Testis (tissue), 3 donors: ENCODE measurements around the gene BRAT1. TPM values are rescaled to one million over a fixed set of nuclear protein-coding genes. Genes with fewer than 3 reads are reported as not detected.
"Not testable (repeated sequence)": the region's sequence is repeated elsewhere in the genome, so short reads cannot be mapped to it uniquely, and the experiment has no call there.

Source experiments
- DNase-seq: peaks from one replicate; pipeline ENCODE4 v3.0.0-alpha.2; 2019
- H3K27ac ChIP-seq, 2 donors: fragments of 200-600 bp; sonication (generic); one replicate each; pipeline ENCODE4 v1.5.1; 2019
- H3K27me3 ChIP-seq: fragments of 200-600 bp; sonication (generic); one replicate; pipeline ENCODE4 v1.5.1; 2019
- H3K36me3 ChIP-seq: fragments of 200-600 bp; sonication (generic); one replicate; pipeline ENCODE4 v1.5.1; 2017; ENCODE audit warnings: low read depth; ENCODE audit errors: missing control alignments
- H3K4me1 ChIP-seq: fragments of 200-600 bp; sonication (generic); one replicate; pipeline ENCODE4 v1.5.1; 2019
- H3K4me3 ChIP-seq, 2 donors: fragments of 200-600 bp; sonication (generic); one replicate each; pipeline ENCODE4 v1.5.1; 2017 to 2019
- H3K9me3 ChIP-seq: fragments of 200-600 bp; sonication (generic); one replicate; pipeline ENCODE4 v1.5.1; 2017
- POLR2A ChIP-seq: fragments of 450-650 bp; IDR thresholded peaks from one replicate; pipeline ENCODE4 v1.6.1; 2017; ENCODE audit warnings: antibody characterized with exemption, mild to moderate bottlenecking, moderate library complexity
- WGBS, 2 donors: methylation state at CpG; one replicate each; pipeline ENCODE4 v1.1.5; 2018; 5-methylcytosine and 5-hydroxymethylcytosine counted together
- intact Hi-C: fragments of 100-400 bp; cut with DNase I; formaldehyde crosslinking; loops from one replicate; pipeline ENCODE4 v1.15.1; 2023; ENCODE audit warnings: low total_unique reads
- polyA plus RNA-seq: library from polyadenylated mRNA; stranded (reverse); fragments of 350-450 nt; fragmentation: Illumina TruSeq; extraction: RNeasy Lipid Tissue Mini Kit (QIAGEN cat#74804); gene quantifications from one replicate; pipeline ENCODE4 v1.2.3, GENCODE V29; 2014; ENCODE audit warnings: low read depth, low replicate concordance; ENCODE audit not compliant: insufficient read depth
- total RNA-seq, 2 donors: library from RNA; depleted of rRNA; stranded (reverse); fragments of >200 nt; gene quantifications; one replicate each; pipeline ENCODE4 v1.2.3, GENCODE V29; 2016
- TF ChIP-seq, protein P1 (sequence below), 3 experiments: fragments of 450-650 bp in 2 of 3; fragments of 200-600 bp in 1 of 3; sonication (generic) in 1 of 3; IDR thresholded peaks; one replicate each; pipeline ENCODE4 v1.5.1; 2016 to 2019; ENCODE audit warnings: antibody characterized with exemption in 3 of 3, mild to moderate bottlenecking in 2 of 3, moderate library complexity in 1 of 3

Gene BRAT1
- total and polyA plus RNA-seq, 3 donors from 2014 or later, result 45.3 to 108 (median 104) TPM

DNA sequence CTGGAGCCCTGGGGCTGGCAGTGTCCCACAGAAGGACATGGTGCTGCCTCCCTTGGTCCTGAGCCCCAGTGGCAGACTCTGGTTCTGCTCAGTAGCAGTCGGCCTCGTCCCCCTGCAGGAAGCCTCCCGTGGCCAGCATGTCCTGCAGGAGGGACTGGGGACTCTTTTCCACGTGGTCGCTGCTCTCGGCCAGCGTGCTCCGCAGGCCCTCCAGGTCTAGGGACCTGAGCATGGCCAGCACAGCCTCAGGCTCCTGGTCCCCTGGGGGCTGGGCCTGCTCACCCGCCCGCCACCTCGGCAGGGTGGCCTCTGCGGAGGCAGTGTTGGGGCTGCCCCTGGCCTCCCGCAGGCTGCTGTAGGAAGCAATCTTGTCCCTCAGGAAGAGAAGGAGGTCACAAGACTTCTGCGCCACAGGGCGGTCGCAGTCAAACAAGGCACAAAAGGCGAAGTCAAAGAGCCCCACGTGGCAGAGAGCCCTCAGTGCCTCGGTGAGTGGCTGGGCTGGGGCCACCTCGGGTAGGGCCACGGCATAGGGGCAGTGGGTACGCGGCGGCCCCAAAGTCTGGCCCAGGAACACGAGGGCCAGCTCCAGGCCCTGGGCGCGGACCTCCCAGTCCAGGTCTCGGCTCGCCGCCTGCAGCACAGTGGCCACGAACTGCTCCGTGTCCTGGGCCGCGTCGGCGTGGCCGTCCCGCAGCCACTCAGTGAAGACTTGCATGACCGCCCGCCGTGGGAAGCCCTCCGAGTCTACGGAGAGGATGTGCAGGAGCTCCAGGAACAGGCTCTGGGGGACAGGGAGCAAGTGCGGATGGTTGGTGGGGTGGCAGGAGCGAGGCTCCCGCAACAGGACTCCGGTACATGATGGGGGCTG is 17.1 kb downstream of the BRAT1 start:
- no peaks in the 10 kb centered on the region for H3K4me1 ChIP-seq
- TF ChIP-seq, protein P1, sequence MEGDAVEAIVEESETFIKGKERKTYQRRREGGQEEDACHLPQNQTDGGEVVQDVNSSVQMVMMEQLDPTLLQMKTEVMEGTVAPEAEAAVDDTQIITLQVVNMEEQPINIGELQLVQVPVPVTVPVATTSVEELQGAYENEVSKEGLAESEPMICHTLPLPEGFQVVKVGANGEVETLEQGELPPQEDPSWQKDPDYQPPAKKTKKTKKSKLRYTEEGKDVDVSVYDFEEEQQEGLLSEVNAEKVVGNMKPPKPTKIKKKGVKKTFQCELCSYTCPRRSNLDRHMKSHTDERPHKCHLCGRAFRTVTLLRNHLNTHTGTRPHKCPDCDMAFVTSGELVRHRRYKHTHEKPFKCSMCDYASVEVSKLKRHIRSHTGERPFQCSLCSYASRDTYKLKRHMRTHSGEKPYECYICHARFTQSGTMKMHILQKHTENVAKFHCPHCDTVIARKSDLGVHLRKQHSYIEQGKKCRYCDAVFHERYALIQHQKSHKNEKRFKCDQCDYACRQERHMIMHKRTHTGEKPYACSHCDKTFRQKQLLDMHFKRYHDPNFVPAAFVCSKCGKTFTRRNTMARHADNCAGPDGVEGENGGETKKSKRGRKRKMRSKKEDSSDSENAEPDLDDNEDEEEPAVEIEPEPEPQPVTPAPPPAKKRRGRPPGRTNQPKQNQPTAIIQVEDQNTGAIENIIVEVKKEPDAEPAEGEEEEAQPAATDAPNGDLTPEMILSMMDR (IDR thresholded peaks at IDR 0.05), result no peak
- no peak for TF ChIP-seq POLR2A
- intact Hi-C loops, result no loop called here
- WGBS, 2 donors, result 88 to 95% methylated on average over 22 to 46 of the region's 47 CpGs
- H3K9me3 ChIP-seq, result no peaks in the 10 kb centered on the region
- no peak for DNase-seq
- H3K4me3 ChIP-seq, result no peak overlapping the region
- H3K27me3 ChIP-seq, result no peaks in the 10 kb centered on the region
- no peak overlapping the region for H3K27ac ChIP-seq
- no peaks in the 10 kb centered on the region for H3K36me3 ChIP-seq

DNA sequence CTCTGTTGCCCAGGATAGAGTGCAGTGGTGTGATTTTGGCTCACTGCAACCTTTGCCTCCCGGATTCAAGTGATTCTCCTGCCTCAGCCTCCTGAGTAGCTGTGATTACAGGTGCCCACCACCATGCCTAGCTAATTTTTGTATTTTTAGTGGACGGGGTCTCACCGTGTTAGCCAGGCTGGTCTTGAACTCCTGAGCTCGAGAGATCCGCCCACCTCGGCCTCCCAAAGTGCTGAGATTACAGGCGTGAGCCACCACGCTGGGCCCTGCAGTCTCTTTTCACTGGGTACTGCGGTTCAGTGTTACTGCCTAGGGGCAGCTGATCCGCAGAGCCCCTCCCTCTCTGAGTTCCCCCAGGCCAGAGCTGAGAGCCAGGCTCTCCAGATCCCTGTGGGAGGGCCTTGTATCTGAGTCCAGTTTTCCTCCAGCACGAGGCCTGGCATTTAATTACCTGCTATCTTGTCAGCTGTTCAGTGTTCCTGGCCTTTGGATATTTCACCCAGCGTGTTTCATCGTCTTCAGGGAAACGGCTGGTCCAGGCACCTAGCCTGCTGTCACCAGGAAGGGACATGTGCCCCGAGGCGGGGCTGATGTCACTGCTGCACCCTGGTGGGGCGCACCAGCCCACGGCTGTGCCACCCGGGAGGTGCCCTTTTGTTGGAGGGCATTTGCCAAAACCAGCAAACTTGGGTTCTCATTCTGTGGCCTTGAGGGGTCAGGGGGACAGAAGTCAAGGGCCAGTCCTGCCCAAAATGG is 19.3 kb downstream of the BRAT1 start:
- H3K27ac ChIP-seq, DNase-seq, H3K4me3 ChIP-seq, H3K27me3 ChIP-seq, intact Hi-C loops, H3K9me3 ChIP-seq, H3K36me3 ChIP-seq, H3K4me1 ChIP-seq: not testable (repeated sequence)
- WGBS, 2 donors, result 81 to 82% methylated on average over 8 to 19 of the region's 19 CpGs

DNA sequence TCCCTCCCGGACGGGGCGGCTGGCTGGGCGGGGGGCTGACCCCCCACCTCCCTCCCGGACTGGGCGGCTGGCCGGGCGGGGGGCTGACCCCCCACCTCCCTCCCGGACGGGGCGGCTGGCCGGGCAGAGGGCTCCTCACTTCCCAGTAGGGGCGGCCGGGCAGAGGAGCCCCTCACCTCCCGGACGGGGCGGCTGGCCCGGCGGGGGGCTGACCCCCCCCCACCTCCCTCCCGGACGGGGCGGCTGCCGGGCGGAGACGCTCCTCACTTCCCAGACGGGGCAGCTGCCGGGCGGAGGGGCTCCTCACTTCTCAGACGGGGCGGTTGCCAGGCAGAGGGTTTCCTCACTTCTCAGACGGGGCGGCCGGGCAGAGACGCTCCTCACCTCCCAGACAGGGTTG is 21.1 kb downstream of the BRAT1 start:
- H3K27ac ChIP-seq, H3K9me3 ChIP-seq, DNase-seq, H3K4me1 ChIP-seq, H3K4me3 ChIP-seq, intact Hi-C loops, H3K36me3 ChIP-seq, H3K27me3 ChIP-seq: not testable (repeated sequence)
- WGBS, 2 donors, result 90% methylated on average over 9 of the region's 34 CpGs; no CpG with 5 or more reads in 1 of the 2 donors

DNA sequence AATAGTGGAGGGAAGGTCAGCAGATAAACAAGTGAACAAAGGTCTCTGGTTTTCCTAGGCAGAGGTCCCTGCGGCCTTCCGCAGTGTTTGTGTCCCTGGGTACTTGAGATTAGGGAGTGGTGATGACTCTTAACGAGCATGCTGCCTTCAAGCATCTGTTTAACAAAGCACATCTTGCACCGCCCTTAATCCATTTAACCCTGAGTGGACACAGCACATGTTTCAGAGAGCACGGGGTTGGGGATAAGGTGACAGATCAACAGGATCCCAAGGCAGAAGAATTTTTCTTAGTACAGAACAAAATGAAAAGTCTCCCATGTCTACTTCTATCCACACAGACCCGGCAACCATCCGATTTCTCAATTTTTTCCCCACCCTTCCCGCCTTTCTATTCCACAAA is 21.8 kb downstream of the BRAT1 start:
- H3K36me3 ChIP-seq, intact Hi-C loops, H3K9me3 ChIP-seq: not testable (repeated sequence)

DNA sequence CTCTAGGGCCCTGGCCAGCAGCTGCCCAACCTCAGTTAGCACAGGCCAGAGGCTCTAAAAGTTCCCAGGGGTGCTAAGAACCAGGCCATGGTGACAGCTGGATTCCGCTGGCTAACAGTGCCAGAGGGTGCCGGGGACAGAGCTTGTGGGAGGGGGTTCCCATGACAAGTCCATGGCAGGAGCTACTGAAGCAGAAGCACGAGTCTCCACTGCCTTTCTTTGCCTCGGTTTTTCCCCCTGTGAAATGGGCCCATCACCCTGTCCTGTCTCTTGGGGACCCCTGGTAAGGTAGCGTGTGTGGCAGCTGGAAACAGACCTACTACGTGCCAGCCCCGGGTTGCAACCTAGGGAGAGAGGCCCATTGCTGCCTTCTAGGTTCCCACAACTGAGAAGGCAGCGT is 22.5 kb downstream of the BRAT1 start:
- DNase-seq, H3K36me3 ChIP-seq, H3K4me3 ChIP-seq, H3K27me3 ChIP-seq, intact Hi-C loops, H3K9me3 ChIP-seq, H3K27ac ChIP-seq, H3K4me1 ChIP-seq: not testable (repeated sequence)
- 94% methylated on average over 7 of the region's 8 CpGs; no CpG with 5 or more reads in 1 of the 2 donors for WGBS, 2 donors

More for the DNA sequence above, 21.8 kb downstream of the BRAT1 start:
- DNase-seq, H3K27me3 ChIP-seq, H3K4me3 ChIP-seq, H3K4me1 ChIP-seq, H3K27ac ChIP-seq: not testable (repeated sequence)
- 40 to 44% methylated on average over 5 of the region's 8 CpGs for WGBS, 2 donors

DNA sequence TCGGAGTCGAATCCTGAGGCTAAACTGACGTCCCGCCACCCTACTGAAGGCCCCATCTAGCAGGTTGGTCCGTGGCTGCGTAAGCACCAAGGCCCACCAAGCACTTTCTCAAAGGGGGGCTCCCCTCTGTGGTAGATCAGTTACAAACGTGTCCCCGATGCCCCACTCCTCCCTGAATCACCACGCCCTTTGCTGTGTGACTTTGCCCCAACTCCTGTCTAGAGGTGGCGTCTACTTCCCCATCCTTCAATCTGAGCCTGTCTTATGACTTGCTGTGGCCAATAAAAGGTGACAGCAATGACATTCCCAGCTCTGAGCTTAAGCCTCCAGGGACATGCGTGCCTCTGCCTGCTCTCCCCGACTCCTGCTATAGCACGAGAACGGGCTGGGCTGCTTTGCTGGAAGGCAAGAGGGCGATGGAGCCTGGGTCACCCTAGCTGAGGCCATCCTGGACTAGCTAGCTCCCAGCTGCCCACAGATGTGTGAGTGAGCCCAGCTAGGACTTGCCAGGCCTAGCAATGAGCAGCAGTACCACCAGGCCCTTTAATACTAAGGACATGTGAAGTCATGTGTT is 23.0 kb downstream of the BRAT1 start:
- H3K4me1 ChIP-seq, H3K9me3 ChIP-seq, H3K27ac ChIP-seq, intact Hi-C loops, H3K27me3 ChIP-seq, H3K36me3 ChIP-seq, DNase-seq, H3K4me3 ChIP-seq: not testable (repeated sequence)
- WGBS, 2 donors, result 87 to 95% methylated on average over 10 to 15 of the region's 15 CpGs

DNA sequence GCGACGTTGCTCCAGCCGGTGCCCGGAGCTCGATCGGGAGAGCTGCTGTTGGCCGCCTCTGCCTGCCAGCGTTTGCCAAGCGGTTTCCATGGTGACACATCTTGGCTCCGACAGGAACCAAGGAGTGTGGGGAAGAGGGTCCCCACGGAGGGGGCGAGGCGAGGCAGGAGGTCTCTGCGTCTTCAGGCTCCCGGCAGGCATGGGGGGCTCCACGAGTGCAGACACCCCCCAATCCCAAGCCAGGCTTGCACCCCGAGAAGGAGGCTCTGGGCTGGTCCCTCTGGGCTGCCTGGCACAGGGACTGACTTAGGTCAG is 23.6 kb downstream of the BRAT1 start:
- whole genome bisulfite sequencing, 2 donors, result 64 to 92% methylated on average over 9 to 17 of the region's 17 CpGs
- intact Hi-C loops, result not testable (repeated sequence)

DNA sequence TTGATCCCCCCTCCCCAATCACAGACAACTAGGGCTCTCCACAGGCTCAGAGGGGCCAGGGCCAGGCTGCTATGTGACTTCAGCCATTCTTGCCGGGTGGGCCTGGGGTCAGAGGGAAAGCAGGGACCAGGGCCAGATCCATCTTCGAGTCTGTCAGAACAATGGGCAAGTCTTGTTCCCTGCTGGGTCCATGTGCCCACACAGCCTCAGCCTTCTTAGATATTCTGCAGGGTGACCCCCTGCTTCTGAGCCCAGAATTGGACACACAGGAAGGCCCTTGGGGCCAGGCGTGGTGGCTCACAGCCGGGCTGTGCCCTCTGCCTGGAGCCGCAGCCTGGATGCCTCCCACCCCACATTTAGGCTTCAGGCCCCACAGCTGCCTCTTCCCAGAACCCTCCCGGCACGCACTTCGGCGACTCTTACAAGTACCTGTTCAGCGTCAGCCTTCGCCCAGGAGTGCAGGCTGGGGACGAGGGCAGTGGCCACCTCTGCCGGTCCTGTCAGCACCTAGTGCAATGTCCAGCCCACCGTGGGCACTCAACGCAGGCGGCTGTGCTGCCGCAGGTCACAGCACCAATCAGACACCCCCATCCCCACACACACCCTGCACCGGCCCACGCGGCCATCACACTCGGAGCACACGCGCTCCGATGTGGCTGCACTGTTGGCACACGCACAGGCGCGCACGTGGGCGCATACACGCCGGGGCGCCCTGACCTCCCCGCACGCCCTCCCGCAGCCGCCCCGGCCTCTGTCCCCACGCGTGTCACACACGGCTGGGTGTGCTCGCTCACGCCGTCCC is 24.1 kb downstream of the BRAT1 start:
- DNase-seq, intact Hi-C loops, H3K9me3 ChIP-seq, H3K36me3 ChIP-seq, H3K27me3 ChIP-seq, H3K4me1 ChIP-seq, H3K4me3 ChIP-seq: not testable (repeated sequence)
- H3K27ac ChIP-seq, result peak overlapping the region in 1 of 2 donors; percentile 15
- WGBS, 2 donors, result 64 to 69% methylated on average over 31 to 43 of the region's 43 CpGs

More for the DNA sequence above, 23.6 kb downstream of the BRAT1 start:
- not testable (repeated sequence) for H3K4me3 ChIP-seq, H3K9me3 ChIP-seq, H3K36me3 ChIP-seq, H3K27ac ChIP-seq, H3K4me1 ChIP-seq, H3K27me3 ChIP-seq, DNase-seq
